Measurements from ENCODE around the gene GDPD1. TPM values are rescaled to one million over a fixed set of nuclear protein-coding genes. Genes with fewer than 3 reads are reported as not detected.

GDPD1 gene
- total RNA-seq, 1 donor from 2014 or later: 1.6 TPM

GRCh38 chr17:59180626-59181025 lies 39.7 kb upstream of the GDPD1 start:
- no peak for DNase-seq (ENCODE audit: low read depth)

GRCh38 chr17:59181481-59181880 lies 38.8 kb upstream of the GDPD1 start:
- TF ChIP-seq, protein P1, sequence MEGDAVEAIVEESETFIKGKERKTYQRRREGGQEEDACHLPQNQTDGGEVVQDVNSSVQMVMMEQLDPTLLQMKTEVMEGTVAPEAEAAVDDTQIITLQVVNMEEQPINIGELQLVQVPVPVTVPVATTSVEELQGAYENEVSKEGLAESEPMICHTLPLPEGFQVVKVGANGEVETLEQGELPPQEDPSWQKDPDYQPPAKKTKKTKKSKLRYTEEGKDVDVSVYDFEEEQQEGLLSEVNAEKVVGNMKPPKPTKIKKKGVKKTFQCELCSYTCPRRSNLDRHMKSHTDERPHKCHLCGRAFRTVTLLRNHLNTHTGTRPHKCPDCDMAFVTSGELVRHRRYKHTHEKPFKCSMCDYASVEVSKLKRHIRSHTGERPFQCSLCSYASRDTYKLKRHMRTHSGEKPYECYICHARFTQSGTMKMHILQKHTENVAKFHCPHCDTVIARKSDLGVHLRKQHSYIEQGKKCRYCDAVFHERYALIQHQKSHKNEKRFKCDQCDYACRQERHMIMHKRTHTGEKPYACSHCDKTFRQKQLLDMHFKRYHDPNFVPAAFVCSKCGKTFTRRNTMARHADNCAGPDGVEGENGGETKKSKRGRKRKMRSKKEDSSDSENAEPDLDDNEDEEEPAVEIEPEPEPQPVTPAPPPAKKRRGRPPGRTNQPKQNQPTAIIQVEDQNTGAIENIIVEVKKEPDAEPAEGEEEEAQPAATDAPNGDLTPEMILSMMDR (IDR thresholded peaks at IDR 0.05; ENCODE audit: insufficient read depth, low read length, severe bottlenecking): no peak
- DNase-seq (ENCODE audit: low read depth) (no peak), FAIRE-seq (no peak)
- no peak overlapping the region for H3K4me3 ChIP-seq (ENCODE audit: low read depth, low read length)
- no peaks in the 10 kb centered on the region for H3K27me3 ChIP-seq (ENCODE audit: control insufficient read depth, insufficient read depth, low read length)
- no peaks in the 10 kb centered on the region for H3K36me3 ChIP-seq (ENCODE audit: control insufficient read depth, insufficient read depth, low read length)

More at GRCh38 chr17:59180626-59181025, 39.7 kb upstream of the GDPD1 start:
- TF ChIP-seq, protein P1 (IDR thresholded peaks at IDR 0.05; ENCODE audit: insufficient read depth, low read length, severe bottlenecking): no peak
- no peak for FAIRE-seq
- no peaks in the 10 kb centered on the region for H3K36me3 ChIP-seq (ENCODE audit: control insufficient read depth, insufficient read depth, low read length)
- H3K27me3 ChIP-seq (ENCODE audit: control insufficient read depth, insufficient read depth, low read length): no peaks in the 10 kb centered on the region
- H3K4me3 ChIP-seq (ENCODE audit: low read depth, low read length): no peak overlapping the region

DNA sequence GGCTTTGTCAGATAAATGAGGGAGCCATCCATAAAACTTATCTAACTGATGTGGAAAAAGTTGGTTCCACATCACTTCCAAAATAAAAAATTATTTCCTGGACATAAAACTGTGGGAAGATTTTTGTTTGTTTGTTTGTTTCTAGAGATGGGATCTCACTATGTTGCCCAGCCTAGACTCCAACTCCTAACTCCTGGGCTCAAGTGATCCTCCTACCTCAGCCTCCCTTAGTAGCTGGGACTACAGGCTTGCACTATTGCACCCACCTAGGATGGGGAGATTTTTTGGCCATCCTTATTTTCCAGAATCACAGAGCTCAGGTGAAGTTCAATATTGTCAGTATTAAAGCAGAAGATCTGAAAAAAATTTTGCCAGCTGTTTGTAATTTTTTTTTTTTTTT lies 34.3 kb upstream of the GDPD1 start:
- Histone ChIP-seq H3K4me3 (ENCODE audit: low read depth, low read length) (no peak overlapping the region), H3K27me3 (ENCODE audit: control insufficient read depth, insufficient read depth, low read length) (no peaks in the 10 kb centered on the region), H3K36me3 (ENCODE audit: control insufficient read depth, insufficient read depth, low read length) (no peaks in the 10 kb centered on the region)
- TF ChIP-seq, protein P1 (IDR thresholded peaks at IDR 0.05; ENCODE audit: insufficient read depth, low read length, severe bottlenecking): no peak
- FAIRE-seq (no peak), DNase-seq (ENCODE audit: low read depth) (no peak)

DNA sequence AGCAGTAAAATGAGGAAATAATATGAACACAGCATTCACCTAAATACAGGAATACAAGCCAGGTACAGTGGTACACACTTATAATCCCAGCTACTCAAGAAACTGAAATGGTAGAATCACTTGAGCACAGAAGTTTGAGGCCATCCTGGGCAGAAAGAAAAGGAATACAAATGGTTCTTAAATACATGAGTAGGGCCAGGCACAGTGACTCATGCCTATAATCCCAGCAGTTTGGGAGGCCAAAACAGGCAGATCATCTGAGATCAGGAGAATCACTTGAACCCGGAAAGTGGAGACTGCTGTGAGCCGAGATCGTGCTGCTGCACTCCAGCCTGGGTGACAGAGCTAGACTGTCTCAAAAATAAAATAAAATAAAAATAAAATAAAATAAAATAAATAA lies 33.5 kb upstream of the GDPD1 start:
- no peaks in the 10 kb centered on the region for H3K36me3 ChIP-seq (ENCODE audit: control insufficient read depth, insufficient read depth, low read length)
- no peaks in the 10 kb centered on the region for H3K27me3 ChIP-seq (ENCODE audit: control insufficient read depth, insufficient read depth, low read length)
- FAIRE-seq (no peak), DNase-seq (ENCODE audit: low read depth) (no peak)
- TF ChIP-seq, protein P1 (IDR thresholded peaks at IDR 0.05; ENCODE audit: insufficient read depth, low read length, severe bottlenecking): no peak
- H3K4me3 ChIP-seq (ENCODE audit: low read depth, low read length): no peak overlapping the region

DNA sequence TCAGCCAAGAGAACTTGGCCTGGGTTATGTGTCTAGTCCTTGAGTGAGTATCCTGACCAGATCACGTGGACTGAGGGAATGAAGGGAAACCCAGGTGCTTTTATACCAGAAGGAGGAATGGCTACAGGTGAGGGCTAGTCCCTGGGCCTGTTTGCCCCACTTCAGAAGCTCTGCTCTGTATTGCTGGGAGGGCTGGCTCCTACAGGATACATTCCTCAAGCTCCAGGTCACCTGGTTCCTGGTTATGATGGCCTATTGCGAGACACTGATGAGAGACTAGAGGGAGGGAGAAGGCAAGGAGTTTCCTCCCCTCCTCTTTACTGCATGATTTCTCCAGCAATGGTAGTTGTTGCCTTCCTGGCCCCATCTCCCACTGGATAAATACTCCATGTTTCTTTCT lies 29.5 kb upstream of the GDPD1 start:
- Histone ChIP-seq H3K4me3 (ENCODE audit: low read depth, low read length) (no peak overlapping the region), H3K27me3 (ENCODE audit: control insufficient read depth, insufficient read depth, low read length) (no peaks in the 10 kb centered on the region), H3K36me3 (ENCODE audit: control insufficient read depth, insufficient read depth, low read length) (no peaks in the 10 kb centered on the region)
- TF ChIP-seq, protein P1 (IDR thresholded peaks at IDR 0.05; ENCODE audit: insufficient read depth, low read length, severe bottlenecking): no peak
- DNase-seq (ENCODE audit: low read depth): peak; percentile 41
- FAIRE-seq: no peak

- TF ChIP-seq, protein P1 (IDR thresholded peaks at IDR 0.05; ENCODE audit: insufficient read depth, low read length, severe bottlenecking): no peak
- H3K36me3 ChIP-seq (ENCODE audit: control insufficient read depth, insufficient read depth, low read length): no peaks in the 10 kb centered on the region
- H3K27me3 ChIP-seq (ENCODE audit: control insufficient read depth, insufficient read depth, low read length): no peaks in the 10 kb centered on the region
- DNase-seq (ENCODE audit: low read depth): no peak
- no peak overlapping the region for H3K4me3 ChIP-seq (ENCODE audit: low read depth, low read length)
- FAIRE-seq: no peak
Measured at GRCh38 chr17:59193336-59193862, 26.9 kb upstream of the GDPD1 start.
